D341Med (cell line): Measurements from ENCODE around the gene ACCS.

Source experiments
- DNase-seq: peaks from one replicate; pipeline ENCODE4 v3.0.0; 2012; ENCODE audit warnings: low spot score

ACCS gene

GRCh38 chr11:44090539-44090938 is 24.5 kb downstream of the ACCS start:
- no peak for DNase-seq

DNA sequence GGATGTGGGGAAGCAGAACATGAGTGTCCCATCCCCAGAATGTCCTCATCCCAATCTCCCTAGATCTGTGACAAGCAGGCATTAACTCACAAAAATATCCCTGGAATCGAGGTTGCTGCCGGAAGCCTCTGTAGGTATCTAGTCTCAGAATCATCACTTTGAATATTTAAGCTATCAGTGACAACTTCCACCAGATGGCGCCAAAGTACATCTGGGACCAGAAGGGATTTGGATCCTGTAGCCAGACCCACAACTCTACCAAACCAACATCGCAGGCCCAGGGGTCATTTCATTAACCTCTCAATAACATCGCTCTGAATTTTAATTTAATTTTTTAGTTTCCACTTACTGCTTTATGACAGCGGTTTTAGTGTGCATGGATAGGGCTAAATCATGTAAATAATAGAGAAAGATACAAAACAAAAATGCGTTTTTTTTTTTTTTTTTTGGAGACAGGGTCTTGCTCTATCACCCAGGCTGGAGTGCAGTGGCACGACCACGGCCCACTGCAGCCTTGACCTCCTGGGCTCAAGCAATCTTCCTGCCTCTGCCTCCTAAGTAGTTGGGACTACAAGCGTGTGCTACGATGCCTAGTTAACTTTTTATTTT is 28.3 kb downstream of the ACCS start:
- peak; percentile 75 for DNase-seq

DNA sequence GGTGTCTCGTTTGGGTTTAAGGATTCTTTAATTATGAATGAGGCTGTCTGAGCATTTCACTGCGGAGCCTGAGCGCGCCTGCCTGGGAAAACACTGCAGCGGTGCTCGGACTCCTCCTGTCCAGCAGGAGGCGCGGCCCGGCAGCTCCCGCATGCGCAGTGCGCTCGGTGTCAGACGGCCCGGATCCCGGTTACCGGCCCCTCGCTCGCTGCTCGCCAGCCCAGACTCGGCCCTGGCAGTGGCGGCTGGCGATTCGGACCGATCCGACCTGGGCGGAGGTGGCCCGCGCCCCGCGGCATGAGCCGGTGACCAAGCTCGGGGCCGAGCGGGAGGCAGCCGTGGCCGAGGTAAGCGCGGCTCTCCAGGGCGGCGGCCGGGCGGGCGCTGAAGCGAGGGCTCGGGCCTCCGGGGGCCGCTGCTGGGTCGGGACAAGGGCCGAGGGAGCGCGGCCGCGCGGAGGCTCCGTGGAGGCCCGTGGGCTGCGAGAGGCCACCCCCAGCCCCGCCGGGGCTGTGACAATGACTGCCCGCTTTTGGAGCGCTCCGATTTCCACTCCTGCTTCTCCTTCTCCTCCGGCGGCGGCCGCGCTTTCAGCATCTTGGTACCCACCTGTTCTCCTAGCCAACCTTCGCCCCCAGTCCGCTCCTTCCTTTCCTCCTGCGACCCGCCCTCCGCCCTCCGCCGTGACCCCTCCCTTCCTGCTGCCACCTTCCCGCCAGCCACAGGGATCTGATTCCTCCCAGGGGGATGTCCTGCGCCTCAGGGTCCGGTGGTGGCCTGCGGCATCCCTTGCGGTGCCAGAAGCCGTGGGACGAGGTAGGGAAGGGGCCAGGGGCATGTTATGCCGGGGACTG is 29.7 kb downstream of the ACCS start, which contains the start of gene EXT2:
Gene EXT2 (plus strand): TSS at position 173 of the 854 bp plus-strand sequence. CDS start 12,035 bp downstream, outside the sequence.
- peak; percentile 96 for DNase-seq

- no peak for DNase-seq
Observed at GRCh38 chr11:44096360-44097185, 30.5 kb downstream of the ACCS start.

DNA sequence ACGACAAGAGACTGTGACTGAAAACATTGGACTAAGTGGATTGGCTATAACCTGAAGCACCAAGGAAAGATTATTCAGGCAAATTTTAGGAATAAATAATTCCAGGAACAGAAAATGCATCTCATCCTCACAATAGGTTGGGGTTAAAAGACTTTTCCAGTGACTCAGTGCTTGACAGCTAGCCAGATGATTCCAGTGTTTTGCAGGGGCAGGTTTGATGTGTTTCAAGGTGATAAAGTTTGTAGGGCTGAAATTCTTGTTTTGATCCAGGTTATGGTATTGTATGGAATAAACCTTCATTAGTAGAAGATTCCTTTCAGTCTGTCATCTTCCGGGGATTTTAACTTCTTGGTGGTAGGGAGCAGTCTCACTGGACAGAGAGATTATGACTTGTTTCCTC is 31.8 kb downstream of the ACCS start:
- DNase-seq, result no peak

DNA sequence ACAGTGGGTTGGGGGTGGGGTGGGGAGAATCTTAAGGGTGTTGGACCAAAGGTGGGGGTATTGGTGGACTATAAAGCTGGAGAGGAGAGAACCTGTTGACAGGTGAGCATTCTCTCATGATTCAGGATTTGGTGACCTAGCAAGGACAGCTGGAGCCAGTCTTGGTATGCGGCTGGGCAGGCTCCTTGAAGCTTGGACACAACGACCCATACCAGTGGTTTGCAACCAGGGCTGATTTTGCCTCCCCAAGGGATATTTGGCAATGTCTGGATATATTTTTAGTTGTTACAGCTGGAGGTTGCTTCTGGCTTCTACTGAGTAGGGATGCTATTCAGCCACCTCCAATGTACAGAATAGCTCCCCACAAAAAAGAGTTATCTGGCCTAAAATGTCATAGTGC is 35.0 kb downstream of the ACCS start:
- DNase-seq, result no peak

- no peak for DNase-seq
Observed at GRCh38 chr11:44104481-44105294, 38.6 kb downstream of the ACCS start.

GRCh38 chr11:44108260-44108659 is 42.2 kb downstream of the ACCS start:
- no peak for DNase-seq

DNA sequence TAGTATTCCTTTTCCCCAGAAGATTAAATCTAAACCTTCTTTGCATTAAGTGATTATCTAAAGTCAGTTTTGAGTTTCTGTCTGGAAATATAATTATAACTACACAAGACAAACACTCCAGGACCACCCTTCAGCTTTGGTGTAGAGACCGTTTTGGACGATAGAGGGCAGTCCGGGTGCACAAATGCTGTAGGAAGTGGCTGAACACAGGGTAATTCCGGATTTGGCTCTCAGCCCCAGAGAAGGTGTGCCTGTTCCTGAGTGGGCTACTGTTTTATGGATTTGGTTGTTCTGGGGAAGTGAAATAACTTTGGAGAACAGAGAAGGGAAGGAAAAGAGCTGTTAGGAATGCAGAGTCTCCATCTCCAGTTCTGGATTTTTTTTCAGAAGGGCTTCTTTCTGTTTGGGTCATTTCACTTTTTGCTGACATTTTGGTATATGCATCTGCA is 44.2 kb downstream of the ACCS start:
- DNase-seq, result peak; percentile 74

DNA sequence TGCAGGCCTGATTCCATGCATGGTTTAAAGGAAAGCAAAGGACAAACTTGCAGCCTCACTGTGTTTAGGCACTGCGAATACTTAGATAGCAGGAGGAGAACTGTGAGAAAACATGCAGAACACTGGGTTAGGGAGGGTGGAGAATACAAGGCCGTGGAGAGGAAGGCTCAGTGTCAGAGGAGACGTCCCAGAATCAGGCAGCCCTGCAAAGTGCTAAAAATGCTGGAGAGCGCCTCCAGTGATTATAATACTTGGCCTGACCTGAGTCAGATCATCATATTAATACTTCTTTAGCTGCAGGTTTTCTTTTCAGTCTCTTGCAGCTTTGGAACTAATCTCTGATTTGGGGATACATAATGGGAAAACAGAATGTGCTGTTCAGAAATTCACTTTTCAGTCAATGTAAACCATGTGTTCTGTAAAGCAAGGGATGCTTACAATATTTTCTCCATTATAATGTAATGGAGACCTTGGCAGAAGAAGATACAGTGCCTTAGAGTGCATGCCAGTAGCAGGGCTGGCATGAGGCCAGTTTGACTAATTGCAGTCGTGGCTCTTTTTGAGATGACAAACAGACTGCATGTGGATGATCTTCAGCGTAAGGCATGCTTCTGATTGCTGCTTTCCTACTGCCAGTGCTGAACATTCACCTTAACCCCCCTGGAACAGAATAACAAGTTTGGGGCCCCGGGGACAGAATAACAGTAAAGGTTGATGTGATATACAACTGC is 46.2 kb downstream of the ACCS start:
- DNase-seq, result no peak

DNA sequence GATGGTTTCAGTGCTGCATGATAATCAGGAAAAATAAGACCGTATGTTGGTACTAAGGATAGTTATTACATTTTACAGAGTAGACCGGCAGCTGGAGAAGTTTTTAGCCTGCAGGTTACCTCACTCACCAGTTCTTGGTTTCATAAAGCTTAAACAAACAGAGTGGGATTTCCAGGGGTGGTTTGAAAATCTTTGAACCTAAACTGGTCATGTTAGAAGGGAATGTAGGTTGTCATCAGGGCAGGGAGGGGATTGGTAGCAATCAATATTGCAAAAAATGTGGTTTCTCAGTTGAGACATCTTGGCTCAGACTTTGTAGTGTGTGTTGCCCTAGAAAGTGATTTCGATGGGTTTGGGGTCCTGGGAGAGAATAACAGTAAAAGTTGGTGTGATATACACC is 46.9 kb downstream of the ACCS start:
- DNase-seq, result no peak

DNA sequence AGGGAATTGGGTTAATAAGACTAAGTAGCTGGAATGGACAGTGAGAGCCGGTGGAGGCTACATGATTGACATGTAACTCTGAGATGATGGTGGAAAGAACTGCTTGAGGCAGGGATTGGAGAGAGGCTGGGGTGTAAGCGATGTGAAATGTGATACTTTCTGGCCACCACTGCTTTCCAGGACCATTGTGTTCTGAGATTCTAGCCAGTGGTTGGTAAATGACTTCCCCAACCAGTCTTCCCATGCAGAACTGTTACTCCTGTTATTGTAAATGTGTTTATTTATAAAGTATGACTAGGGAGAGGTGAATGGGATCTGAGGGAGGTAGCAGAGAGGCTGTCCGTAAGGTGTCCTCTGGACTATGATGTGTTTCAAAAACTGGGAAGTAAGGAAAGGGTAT is 47.5 kb downstream of the ACCS start:
- DNase-seq, result no peak

- DNase-seq, result no peak
Observed at GRCh38 chr11:44116234-44116830, 50.3 kb downstream of the ACCS start.

GRCh38 chr11:44120169-44120568 is 54.1 kb downstream of the ACCS start:
- DNase-seq, result peak; percentile 60

GRCh38 chr11:44125598-44125997 is 59.5 kb downstream of the ACCS start:
- DNase-seq, result no peak

GRCh38 chr11:44126304-44126703 is 60.2 kb downstream of the ACCS start:
- no peak for DNase-seq

- DNase-seq, result no peak
Observed at GRCh38 chr11:44127130-44127529, 61.1 kb downstream of the ACCS start.

DNA sequence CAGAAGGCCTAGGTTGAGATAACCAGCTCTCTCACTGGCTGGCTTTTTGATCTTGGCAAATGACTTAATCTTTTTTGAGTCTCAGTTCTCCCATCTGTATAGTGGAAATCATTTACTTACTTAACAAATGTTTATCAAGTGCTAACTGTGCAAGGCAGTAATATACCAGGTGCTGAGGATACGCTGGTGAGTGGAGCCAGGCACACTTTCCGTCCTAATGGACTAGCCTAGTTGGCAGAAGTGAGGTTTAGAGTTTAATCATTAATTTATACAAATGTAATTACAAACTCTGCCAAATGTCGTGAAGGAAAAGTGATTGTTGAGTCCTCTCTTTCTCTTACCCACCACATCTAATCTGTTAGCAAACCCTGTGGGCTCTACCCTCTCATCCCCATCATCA is 62.7 kb downstream of the ACCS start:
- no peak for DNase-seq

DNA sequence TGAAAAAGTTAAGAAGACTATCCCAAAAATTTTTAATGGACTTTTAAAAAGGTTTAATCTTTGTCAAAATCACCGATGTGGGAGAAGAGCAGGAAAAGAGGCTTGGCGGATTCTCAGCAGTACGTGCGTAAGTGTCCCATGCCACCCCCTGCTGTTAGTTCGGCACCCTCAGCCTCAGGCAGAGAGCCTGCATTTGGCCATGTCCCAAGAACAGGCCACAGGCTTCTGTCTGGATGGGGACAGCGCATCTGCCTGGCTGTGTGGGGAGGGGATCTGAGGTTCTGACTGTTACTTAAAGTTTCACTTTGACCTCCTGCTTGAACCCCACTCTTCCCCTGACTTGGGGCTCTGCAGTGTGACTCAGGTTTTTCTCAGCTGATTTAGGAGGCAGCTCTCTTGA is 64.7 kb downstream of the ACCS start:
- DNase-seq, result no peak

- DNase-seq, result peak; percentile 55
Observed at GRCh38 chr11:44133335-44133946, 67.4 kb downstream of the ACCS start.
